Stimulated activated CD8-positive, alpha-beta memory T cell treated with anti-CD3 and anti-CD28 coated beads, Interleukin-7, amount 100 ng/mL, for 24 hours (primary cell): ENCODE measurements around the gene PRR35.
"Not testable (repeated sequence)": the region's sequence is repeated elsewhere in the genome, so short reads cannot be mapped to it uniquely, and the experiment has no call there.

Source experiments
- DNase-seq: peaks from one replicate; pipeline ENCODE4 v3.0.0-alpha.2; 2020; ENCODE audit warnings: low read depth

PRR35 gene

GRCh38 chr16:593807-594206 is 33.6 kb downstream of the PRR35 start:
- DNase-seq = no peak

DNA sequence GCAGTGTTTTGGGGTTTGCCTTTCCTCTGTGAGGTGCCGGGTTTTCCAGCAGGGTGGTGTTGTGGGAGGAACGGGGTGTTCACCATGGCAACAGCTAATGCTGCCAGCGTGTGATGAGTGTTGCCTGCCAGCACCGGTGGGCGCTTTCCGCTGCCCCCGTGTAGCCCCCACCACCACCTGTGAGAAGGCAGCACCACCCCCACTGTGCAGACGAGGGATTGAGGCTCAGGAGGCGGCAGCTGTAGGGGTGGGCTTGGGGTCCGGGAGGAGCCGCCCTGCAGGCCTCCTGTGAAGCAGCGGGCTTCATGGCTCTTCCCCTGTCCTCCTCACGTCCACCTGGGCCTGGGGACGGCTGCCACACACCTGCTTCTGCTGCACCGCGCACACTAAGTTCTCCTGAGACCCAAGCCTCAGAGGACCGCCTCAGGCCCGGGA is 34.9 kb downstream of the PRR35 start:
- DNase-seq = no peak

GRCh38 chr16:595942-596735 is 35.9 kb downstream of the PRR35 start:
- DNase-seq = no peak

DNA sequence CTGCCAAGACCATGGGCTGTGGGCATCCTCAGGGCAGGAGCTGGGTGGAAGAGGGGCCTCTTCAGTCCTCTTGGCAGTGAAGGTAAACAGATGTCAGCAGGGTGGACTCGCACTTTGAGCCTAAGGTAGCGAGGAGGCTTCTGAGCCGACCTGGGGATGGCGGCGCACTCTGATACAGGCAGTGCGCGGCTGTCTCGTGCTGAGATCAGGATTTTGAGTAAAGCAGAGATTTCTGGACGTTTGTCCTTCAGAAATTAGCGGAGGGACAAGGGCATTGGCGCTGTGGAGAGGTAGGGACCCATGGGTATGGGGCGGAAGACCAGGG is 36.5 kb downstream of the PRR35 start:
- DNase-seq = no peak

GRCh38 chr16:597655-598054 is 37.5 kb downstream of the PRR35 start:
- DNase-seq = not testable (repeated sequence)

- DNase-seq = no peak
These were observed 38.9 kb downstream of the PRR35 start for GRCh38 chr16:598823-599739.

DNA sequence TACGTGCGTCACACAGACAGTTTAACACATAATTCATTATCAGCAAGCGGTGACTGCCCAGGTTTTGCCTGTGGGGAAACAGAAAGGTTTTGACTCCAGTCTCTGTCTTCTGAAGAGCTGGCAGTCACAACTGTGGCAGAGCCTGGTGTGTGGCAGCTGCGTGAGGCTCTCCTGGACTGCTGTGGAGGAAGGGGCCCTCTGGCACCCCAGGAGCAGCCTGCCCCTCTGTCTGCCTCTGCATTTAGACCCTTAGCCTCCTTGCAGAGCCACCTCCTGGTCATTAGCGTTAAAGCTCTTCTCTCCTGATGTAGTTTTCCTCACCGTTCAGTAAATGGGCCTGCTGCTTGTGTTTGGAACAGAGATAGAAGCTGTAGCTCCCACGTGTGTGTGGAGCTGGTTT is 40.6 kb downstream of the PRR35 start:
- no peak for DNase-seq

- no peak for DNase-seq
These were observed 43.7 kb downstream of the PRR35 start for GRCh38 chr16:603933-604332.

DNA sequence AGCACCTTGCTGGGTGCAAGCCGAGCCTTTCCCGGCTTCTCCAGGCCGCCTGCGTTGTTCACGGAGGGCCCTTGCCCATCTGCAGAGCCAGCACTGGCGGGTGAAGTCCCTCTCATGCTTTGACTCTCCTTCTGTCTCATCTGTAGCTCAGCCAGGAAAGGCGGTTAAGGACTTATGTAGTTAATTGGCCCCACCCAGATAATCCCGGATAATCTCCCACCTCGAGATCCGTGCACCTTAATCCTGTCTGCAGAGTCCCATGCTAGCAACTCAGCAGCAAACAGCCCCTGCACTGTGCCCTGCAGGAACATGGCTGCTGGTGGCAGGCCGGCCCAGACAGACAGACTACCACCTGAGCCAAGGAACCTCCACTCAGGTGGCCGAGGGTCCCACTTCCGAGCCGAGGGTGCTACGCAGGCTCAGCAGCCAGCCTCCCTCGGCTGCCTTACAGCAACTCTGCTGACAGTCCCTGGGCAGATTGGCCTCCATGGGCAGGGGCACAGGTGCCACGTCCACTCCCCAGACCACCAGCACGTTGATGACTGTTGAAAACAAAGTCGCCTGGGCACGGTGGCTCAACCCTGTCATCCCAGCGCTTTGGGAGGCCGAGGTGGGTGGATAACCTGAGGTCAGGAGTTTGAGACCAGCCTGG is 46.6 kb downstream of the PRR35 start:
- no peak for DNase-seq

- DNase-seq = no peak
These were observed 47.8 kb downstream of the PRR35 start for GRCh38 chr16:608019-608418.

DNA sequence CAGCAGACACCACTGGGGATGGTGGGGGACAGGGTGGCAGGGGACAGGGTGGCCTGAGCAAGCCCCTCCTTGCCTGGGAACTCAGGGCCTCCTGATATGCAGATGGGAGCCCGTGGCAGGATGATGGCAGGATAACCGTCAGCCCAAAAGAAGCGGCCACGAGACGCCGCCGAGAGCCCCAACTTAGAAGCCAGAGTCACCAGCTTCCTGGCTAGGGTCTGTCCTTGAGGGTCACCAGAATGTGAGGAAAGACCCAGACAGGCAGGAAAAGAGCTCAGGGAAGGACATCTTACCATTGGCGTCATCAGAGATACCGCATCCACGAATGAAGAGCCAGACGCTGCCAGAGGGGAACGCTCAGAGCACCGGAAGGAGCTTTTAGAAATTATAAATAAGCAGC is 49.1 kb downstream of the PRR35 start:
- DNase-seq = no peak

- no peak for DNase-seq
These were observed 49.8 kb downstream of the PRR35 start for GRCh38 chr16:609984-610383.

DNA sequence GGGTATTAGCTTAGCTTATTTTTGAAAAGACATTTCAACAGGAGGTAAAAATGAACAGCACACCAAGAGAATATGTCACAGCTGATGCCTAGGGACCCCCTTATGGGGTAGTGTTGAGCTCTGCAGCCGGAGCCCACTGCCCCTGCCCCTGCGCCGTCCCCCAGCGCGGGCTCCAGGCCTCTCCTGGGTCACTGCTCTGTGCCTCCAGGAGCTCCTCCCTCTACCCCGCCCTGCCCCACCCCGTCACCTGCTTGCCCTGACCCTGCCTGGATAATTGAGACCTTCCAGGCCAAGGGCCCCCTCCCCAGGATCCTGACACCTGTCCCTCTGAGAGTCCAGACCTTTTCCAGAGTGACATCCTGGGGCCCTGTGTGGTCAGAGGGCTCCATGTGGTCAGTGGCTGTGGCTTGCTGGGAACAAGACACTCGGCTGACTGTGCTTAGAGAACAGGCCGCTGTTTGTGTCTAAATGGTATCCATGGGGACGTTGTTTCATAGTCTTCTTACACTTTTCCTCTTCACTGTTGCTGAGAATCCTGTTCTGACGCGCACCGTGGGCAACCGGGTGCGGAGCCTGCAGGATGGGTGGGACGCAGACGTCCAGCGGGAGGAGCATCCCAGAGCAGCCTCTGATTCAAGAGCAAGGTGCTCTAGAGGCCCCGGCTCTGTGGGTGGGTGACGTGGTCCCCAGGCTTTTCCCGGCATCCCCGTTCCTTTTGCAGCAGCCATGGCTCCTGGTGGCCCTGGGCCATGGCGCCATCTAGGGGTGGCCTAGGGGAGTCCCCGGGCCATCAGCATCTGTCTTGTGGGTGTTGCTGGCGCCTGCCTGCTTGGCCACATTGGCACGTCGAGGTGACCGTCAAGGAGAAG is 50.6 kb downstream of the PRR35 start:
- DNase-seq = peak; percentile 38

DNA sequence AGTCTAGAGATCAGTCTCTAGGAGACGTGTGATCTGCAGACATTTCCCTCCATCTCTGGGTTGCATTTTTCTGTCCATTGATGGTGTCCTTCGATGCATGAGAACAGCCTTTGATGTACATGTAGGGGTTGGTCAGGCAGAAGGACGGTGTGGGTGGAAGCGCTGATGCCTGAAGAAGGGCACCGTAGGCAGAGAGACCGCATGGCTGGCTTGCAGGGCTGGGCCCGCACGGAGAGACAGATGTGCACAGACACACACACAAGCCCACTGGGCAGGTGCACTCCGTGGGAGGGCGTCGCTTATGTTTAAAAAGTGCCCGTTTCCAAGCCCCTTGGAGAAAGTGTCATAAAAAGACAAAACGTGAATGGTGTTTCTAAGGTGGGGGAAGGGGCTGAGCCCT is 54.9 kb downstream of the PRR35 start:
- no peak for DNase-seq
